Measurements from ENCODE around the gene HIPK1.

The HIPK1 gene

GRCh38 chr1:114021665-114022099, 92.6 kb downstream of the HIPK1 start:
- no peak overlapping the region for H3K4me3 ChIP-seq (replicated peaks; ENCODE audit: low read depth, low read length)
- no peak for TF ChIP-seq CTCF (IDR thresholded peaks at IDR 0.05; ENCODE audit: low read depth, low read length, missing control alignments)
- DNase-seq (ENCODE audit: extremely low read depth, low read depth) = no peak

- no peak overlapping the region for H3K4me3 ChIP-seq (replicated peaks; ENCODE audit: low read depth, low read length)
- no peak for DNase-seq (ENCODE audit: extremely low read depth, low read depth)
- no peak for TF ChIP-seq CTCF (IDR thresholded peaks at IDR 0.05; ENCODE audit: low read depth, low read length, missing control alignments)
Observed at GRCh38 chr1:114022877-114023276, 93.8 kb downstream of the HIPK1 start.

- H3K4me3 ChIP-seq (replicated peaks; ENCODE audit: low read depth, low read length) = no peak overlapping the region
- TF ChIP-seq CTCF (IDR thresholded peaks at IDR 0.05; ENCODE audit: low read depth, low read length, missing control alignments) = no peak
- DNase-seq (ENCODE audit: extremely low read depth, low read depth) = no peak
Observed at GRCh38 chr1:114023377-114023776, 94.3 kb downstream of the HIPK1 start.

GRCh38 chr1:114024049-114024448, 94.9 kb downstream of the HIPK1 start:
- DNase-seq (ENCODE audit: extremely low read depth, low read depth) = no peak

GRCh38 chr1:114025609-114026401, 96.7 kb downstream of the HIPK1 start:
- DNase-seq (ENCODE audit: extremely low read depth, low read depth) = no peak
- no peak for TF ChIP-seq CTCF (IDR thresholded peaks at IDR 0.05; ENCODE audit: low read depth, low read length, missing control alignments)
- no peak overlapping the region for H3K4me3 ChIP-seq (replicated peaks; ENCODE audit: low read depth, low read length)

More at GRCh38 chr1:114024049-114024448, 94.9 kb downstream of the HIPK1 start:
- TF ChIP-seq CTCF (IDR thresholded peaks at IDR 0.05; ENCODE audit: low read depth, low read length, missing control alignments) = no peak
- H3K4me3 ChIP-seq (replicated peaks; ENCODE audit: low read depth, low read length) = no peak overlapping the region

- no peak for TF ChIP-seq CTCF (IDR thresholded peaks at IDR 0.05; ENCODE audit: low read depth, low read length, missing control alignments)
- no peak for DNase-seq (ENCODE audit: extremely low read depth, low read depth)
- no peak overlapping the region for H3K4me3 ChIP-seq (replicated peaks; ENCODE audit: low read depth, low read length)
Observed at GRCh38 chr1:114026797-114027196, 97.7 kb downstream of the HIPK1 start.
